ENCODE data around the gene RABAC1. TPM values are rescaled to one million over a fixed set of nuclear protein-coding genes. Genes with fewer than 3 reads are reported as not detected.

The RABAC1 gene
- total RNA-seq, 3 donors from 2014 or later (not counting 1 experiment from before 2014, with no cell fraction given), result 76.8 to 100.0 (median 78.4) TPM

DNA sequence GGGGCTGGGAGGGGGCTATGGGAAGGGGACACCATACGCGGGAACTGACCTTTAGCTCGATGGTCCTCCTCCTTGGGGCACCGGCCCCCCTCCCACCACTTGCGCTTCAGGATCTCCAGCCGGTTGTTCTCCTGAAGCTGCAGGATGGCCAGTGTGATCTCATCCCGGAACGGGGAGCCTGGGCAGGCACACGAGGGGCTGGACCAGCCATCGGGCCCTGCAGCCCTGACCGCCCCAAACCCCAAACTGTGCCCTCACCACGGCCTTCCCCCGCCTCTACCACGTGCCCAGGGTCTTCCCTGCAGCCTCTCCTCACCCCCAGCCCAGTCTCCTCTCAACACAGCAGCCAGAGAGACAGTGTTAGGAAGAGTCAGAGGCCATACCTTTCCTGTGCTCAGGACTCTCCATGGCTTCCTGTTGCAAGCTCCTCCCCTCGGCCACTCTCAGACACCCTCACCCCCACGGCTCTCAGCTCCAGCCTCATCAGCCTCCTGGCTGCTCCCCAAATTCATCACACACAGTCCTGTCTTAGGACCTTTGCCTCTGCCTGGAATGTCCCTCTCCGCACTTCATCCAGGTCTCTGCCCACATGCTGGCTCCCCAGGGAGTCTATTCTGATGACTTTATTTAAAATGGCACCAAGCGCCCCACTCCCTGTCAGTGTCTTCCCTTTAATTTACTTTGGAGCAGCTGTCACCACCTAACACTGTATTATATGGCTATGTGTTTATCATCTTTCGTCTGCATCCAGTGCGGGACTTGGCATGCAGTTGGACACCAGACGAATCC lies 44.6 kb upstream of the RABAC1 start:
- Histone ChIP-seq H3K36me3 (ENCODE audit: control insufficient read depth, insufficient read depth, low read length) (no peaks in the 10 kb centered on the region), H3K27ac (ENCODE audit: low read length) (no peak overlapping the region), H3K9me3 (ENCODE audit: control insufficient read depth, insufficient read depth, low read length) (no peaks in the 10 kb centered on the region), H3K27me3 (ENCODE audit: control insufficient read depth, insufficient read depth, low read length) (peaks cover 4% of the 10 kb centered on the region), H3K4me3 (ENCODE audit: low read length) (no peak overlapping the region), H3K4me1 (ENCODE audit: control insufficient read depth, insufficient read depth, low read length) (no peaks in the 10 kb centered on the region)
- Mint-ChIP-seq H3K27ac (no peak overlapping the region), H3K4me3 (no peak overlapping the region), H3K27me3 (ENCODE audit: low read depth in 2 of 2) (peaks cover 40 to 48% of the 10 kb centered on the region in 2 donors), H3K9me3 (no peaks in the 10 kb centered on the region), H3K36me3 (no peaks in the 10 kb centered on the region), H3K4me1 (peaks cover 0 to 5% of the 10 kb centered on the region in 2 donors)
- intact Hi-C loops (cut with micrococcal nuclease), result no loop called here
- no peak for TF ChIP-seq CTCF (IDR thresholded peaks at IDR 0.05)
- WGBS (ENCODE audit: insufficient coverage), result 87% methylated on average over 20 of the region's 21 CpGs
- ATAC-seq (no peak), DNase-seq (no peak)

- 92% methylated on average over 7 of the region's 7 CpGs for WGBS (ENCODE audit: insufficient coverage)
- intact Hi-C loops (cut with micrococcal nuclease), result no loop called here
These were observed 40.7 kb upstream of the RABAC1 start for GRCh38 chr19:41999878-42000208.

GRCh38 chr19:41999071-41999877 lies 40.2 kb upstream of the RABAC1 start:
- 22% methylated on average over 55 of the region's 55 CpGs for WGBS (ENCODE audit: insufficient coverage)
- H3K27me3 Mint-ChIP-seq (ENCODE audit: low read depth in 2 of 2), result peaks cover 54 to 65% of the 10 kb centered on the region in 2 donors
- no peak for ATAC-seq
- H3K9me3 Mint-ChIP-seq, result no peaks in the 10 kb centered on the region
- Histone ChIP-seq H3K9me3 (ENCODE audit: control insufficient read depth, insufficient read depth, low read length) (no peaks in the 10 kb centered on the region), H3K27ac (ENCODE audit: low read length) (no peak overlapping the region), H3K4me1 (ENCODE audit: control insufficient read depth, insufficient read depth, low read length) (peaks cover 17% of the 10 kb centered on the region), H3K4me3 (ENCODE audit: low read length) (no peak overlapping the region), H3K36me3 (ENCODE audit: control insufficient read depth, insufficient read depth, low read length) (no peaks in the 10 kb centered on the region), H3K27me3 (ENCODE audit: control insufficient read depth, insufficient read depth, low read length) (peaks cover 23% of the 10 kb centered on the region)
- peak in 1 of 2 donors; percentile 40 for DNase-seq
- no peak overlapping the region for H3K27ac Mint-ChIP-seq
- H3K4me3 Mint-ChIP-seq, result no peak overlapping the region
- no peak for TF ChIP-seq CTCF (IDR thresholded peaks at IDR 0.05)
- H3K36me3 Mint-ChIP-seq, result no peaks in the 10 kb centered on the region
- peaks cover 7 to 31% of the 10 kb centered on the region in 2 donors for H3K4me1 Mint-ChIP-seq
- intact Hi-C loops (cut with micrococcal nuclease), result no loop called here

More at GRCh38 chr19:41999878-42000208, 40.7 kb upstream of the RABAC1 start:
- no peak for TF ChIP-seq CTCF (IDR thresholded peaks at IDR 0.05)
- H3K9me3 Mint-ChIP-seq, result no peaks in the 10 kb centered on the region
- no peaks in the 10 kb centered on the region for H3K36me3 ChIP-seq (ENCODE audit: control insufficient read depth, insufficient read depth, low read length)
- no peaks in the 10 kb centered on the region for H3K9me3 ChIP-seq (ENCODE audit: control insufficient read depth, insufficient read depth, low read length)
- H3K4me3 Mint-ChIP-seq, result no peak overlapping the region
- H3K27ac ChIP-seq (ENCODE audit: low read length), result no peak overlapping the region
- peaks cover 11% of the 10 kb centered on the region for H3K4me1 ChIP-seq (ENCODE audit: control insufficient read depth, insufficient read depth, low read length)
- no peak overlapping the region for H3K4me3 ChIP-seq (ENCODE audit: low read length)
- H3K27me3 Mint-ChIP-seq (ENCODE audit: low read depth in 2 of 2), result peaks cover 54 to 65% of the 10 kb centered on the region in 2 donors
- H3K4me1 Mint-ChIP-seq, result peaks cover 4 to 27% of the 10 kb centered on the region in 2 donors
- H3K27ac Mint-ChIP-seq, result no peak overlapping the region
- DNase-seq (no peak), ATAC-seq (no peak)
- peaks cover 23% of the 10 kb centered on the region for H3K27me3 ChIP-seq (ENCODE audit: control insufficient read depth, insufficient read depth, low read length)
- no peaks in the 10 kb centered on the region for H3K36me3 Mint-ChIP-seq
